Vagina (tissue), 2 donors: ENCODE results near the gene OR2Y1. TPM values are rescaled to one million over a fixed set of nuclear protein-coding genes. Genes with fewer than 3 reads are reported as not detected.

ENCODE experiments used
- DNase-seq, 2 donors: peaks; one replicate each; pipeline ENCODE4 v3.0.0-alpha.2; 2017; ENCODE audit errors: extremely low spot score in 2 of 2
- H3K27ac ChIP-seq: fragments of 200-600 bp; sonication (generic); one replicate; pipeline ENCODE4 v1.5.1; 2019
- H3K27me3 ChIP-seq: fragments of 200-600 bp; sonication (generic); one replicate; pipeline ENCODE4 v1.5.1; 2019
- H3K36me3 ChIP-seq, 2 donors: fragments of 200-600 bp; sonication (generic); one replicate each; pipeline ENCODE4 v1.5.1; 2017 to 2019
- H3K4me1 ChIP-seq: fragments of 200-600 bp; sonication (generic); one replicate; pipeline ENCODE4 v1.5.1; 2019
- H3K4me3 ChIP-seq, 2 donors: fragments of 200-600 bp; sonication (generic); 1 replicate in 1 of 2; 2 replicates in 1 of 2; pipeline ENCODE4 v1.5.1; 2016 to 2019
- H3K9me3 ChIP-seq: fragments of 200-600 bp; sonication (generic); one replicate; pipeline ENCODE4 v1.5.1; 2019
- POLR2A ChIP-seq, 2 donors: fragments of 450-650 bp; IDR thresholded peaks; one replicate each; pipeline ENCODE4 v1.6.1; 2017; ENCODE audit warnings: antibody characterized with exemption in 2 of 2, mild to moderate bottlenecking in 2 of 2, moderate library complexity in 2 of 2
- POLR2AphosphoS5 ChIP-seq, 2 donors: sonication (generic); formaldehyde crosslinking; IDR thresholded peaks; one replicate each; pipeline ENCODE4 v1.9.0; 2017; ENCODE audit warnings: antibody characterized with exemption in 2 of 2, mild to moderate bottlenecking in 2 of 2, low read depth in 1 of 2; ENCODE audit not compliant: insufficient read depth in 1 of 2
- intact Hi-C: fragments of 100-400 bp; cut with DNase I; formaldehyde crosslinking; loops from one replicate; pipeline ENCODE4 v1.15.1; 2023
- total RNA-seq: library from RNA; depleted of rRNA; stranded (reverse); fragments of >200 nt; gene quantifications from one replicate; pipeline ENCODE4 v1.2.3, GENCODE V29; 2016
- TF ChIP-seq, protein P1 (sequence below), 3 experiments: fragments of 450-650 bp in 2 of 3; fragments of 200-600 bp in 1 of 3; sonication (generic) in 1 of 3; IDR thresholded peaks; one replicate each; pipeline ENCODE4 v1.5.1; 2017 to 2019; ENCODE audit warnings: antibody characterized with exemption in 3 of 3, mild to moderate bottlenecking in 2 of 3, moderate library complexity in 2 of 3

Gene OR2Y1
- total RNA-seq, 1 donor from 2014 or later, result not detected

DNA sequence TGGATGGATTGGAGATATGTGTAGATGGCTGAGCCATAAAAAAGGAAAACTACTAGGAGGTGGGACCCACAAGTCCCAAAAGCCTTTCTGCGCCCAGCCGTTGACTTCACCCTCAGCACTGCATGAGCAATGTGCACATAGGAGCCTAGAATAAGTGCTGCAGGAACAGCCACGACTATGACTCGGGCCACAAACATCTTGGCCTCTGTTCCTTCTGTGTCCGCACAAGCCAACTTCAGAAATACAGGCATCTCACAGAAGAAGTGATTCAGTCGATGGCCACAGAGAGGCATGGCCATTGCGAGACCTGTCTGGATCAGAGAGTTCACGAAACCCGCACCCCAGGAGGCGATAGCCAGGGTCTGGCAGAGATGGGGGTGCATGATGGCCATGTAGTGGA, 587 bp downstream of the OR2Y1 start:
- no peak overlapping the region for H3K4me3 ChIP-seq
- H3K4me1 ChIP-seq, result no peaks in the 10 kb centered on the region
- no peaks in the 10 kb centered on the region for H3K27me3 ChIP-seq
- TF ChIP-seq, protein P1, sequence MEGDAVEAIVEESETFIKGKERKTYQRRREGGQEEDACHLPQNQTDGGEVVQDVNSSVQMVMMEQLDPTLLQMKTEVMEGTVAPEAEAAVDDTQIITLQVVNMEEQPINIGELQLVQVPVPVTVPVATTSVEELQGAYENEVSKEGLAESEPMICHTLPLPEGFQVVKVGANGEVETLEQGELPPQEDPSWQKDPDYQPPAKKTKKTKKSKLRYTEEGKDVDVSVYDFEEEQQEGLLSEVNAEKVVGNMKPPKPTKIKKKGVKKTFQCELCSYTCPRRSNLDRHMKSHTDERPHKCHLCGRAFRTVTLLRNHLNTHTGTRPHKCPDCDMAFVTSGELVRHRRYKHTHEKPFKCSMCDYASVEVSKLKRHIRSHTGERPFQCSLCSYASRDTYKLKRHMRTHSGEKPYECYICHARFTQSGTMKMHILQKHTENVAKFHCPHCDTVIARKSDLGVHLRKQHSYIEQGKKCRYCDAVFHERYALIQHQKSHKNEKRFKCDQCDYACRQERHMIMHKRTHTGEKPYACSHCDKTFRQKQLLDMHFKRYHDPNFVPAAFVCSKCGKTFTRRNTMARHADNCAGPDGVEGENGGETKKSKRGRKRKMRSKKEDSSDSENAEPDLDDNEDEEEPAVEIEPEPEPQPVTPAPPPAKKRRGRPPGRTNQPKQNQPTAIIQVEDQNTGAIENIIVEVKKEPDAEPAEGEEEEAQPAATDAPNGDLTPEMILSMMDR (IDR thresholded peaks at IDR 0.05), result no peak
- TF ChIP-seq POLR2AphosphoS5 (IDR thresholded peaks at IDR 0.05; ENCODE audit: insufficient read depth in 1 of 2, low read depth in 1 of 2), result no peak
- TF ChIP-seq POLR2A (IDR thresholded peaks at IDR 0.05), result no peak
- intact Hi-C loops, result no loop called here
- no peaks in the 10 kb centered on the region for H3K9me3 ChIP-seq
- no peak for DNase-seq
- H3K36me3 ChIP-seq, result no peaks in the 10 kb centered on the region
- H3K27ac ChIP-seq, result no peak overlapping the region

DNA sequence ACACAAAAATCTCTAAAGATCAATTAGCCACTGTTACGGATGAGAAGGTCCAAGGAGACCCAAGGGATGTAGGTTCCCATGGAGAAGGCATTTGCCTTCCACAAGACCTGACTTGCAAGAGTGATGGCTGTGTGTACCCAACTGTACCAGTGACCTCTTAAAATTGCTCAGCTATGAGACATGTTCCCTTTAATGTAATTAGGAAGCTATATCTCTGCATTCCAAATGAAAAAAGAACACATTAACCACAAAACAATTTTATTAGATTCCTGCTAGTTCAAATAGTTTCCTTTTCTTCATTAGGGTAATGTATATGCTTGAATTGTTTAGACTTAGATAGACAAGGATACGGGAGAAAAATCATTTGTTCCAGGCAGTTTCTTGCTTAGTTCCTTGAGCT, 3.3 kb downstream of the OR2Y1 start:
- Histone ChIP-seq H3K27ac (no peak overlapping the region), H3K4me1 (no peaks in the 10 kb centered on the region), H3K9me3 (no peaks in the 10 kb centered on the region), H3K36me3 (no peaks in the 10 kb centered on the region), H3K4me3 (no peak overlapping the region), H3K27me3 (no peaks in the 10 kb centered on the region)
- DNase-seq, result no peak
- intact Hi-C loops, result no loop called here
- TF ChIP-seq POLR2AphosphoS5 (IDR thresholded peaks at IDR 0.05; ENCODE audit: insufficient read depth in 1 of 2, low read depth in 1 of 2), result no peak
- TF ChIP-seq POLR2A (IDR thresholded peaks at IDR 0.05), result no peak
- TF ChIP-seq, protein P1 (IDR thresholded peaks at IDR 0.05), result no peak

DNA sequence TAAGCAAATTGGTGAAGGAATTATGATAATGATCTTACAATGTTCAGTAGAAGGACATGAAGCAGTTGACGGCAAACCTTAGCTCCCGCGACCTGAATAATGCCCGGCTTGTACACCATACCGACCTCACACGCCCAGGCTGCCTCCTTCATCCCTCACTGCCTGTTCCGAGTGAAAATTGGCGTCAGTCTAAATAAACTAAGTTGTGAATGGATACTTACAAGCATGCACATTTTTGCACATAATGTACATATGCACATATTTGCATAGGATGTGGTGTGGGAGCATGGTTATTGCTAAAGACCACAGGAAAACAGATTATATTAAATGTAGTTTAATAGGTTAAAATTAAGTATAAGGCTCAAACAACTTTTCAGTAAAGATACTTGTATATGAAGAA, 14.9 kb downstream of the OR2Y1 start:
- no peak for DNase-seq
- H3K4me1 ChIP-seq, result no peaks in the 10 kb centered on the region
- no peak overlapping the region for H3K4me3 ChIP-seq
- H3K36me3 ChIP-seq, result no peaks in the 10 kb centered on the region
- intact Hi-C loops, result no loop called here
- no peaks in the 10 kb centered on the region for H3K27me3 ChIP-seq
- no peak for TF ChIP-seq POLR2A (IDR thresholded peaks at IDR 0.05)
- no peak for TF ChIP-seq POLR2AphosphoS5 (IDR thresholded peaks at IDR 0.05; ENCODE audit: insufficient read depth in 1 of 2, low read depth in 1 of 2)
- TF ChIP-seq, protein P1 (IDR thresholded peaks at IDR 0.05), result no peak
- no peak overlapping the region for H3K27ac ChIP-seq
- no peaks in the 10 kb centered on the region for H3K9me3 ChIP-seq

DNA sequence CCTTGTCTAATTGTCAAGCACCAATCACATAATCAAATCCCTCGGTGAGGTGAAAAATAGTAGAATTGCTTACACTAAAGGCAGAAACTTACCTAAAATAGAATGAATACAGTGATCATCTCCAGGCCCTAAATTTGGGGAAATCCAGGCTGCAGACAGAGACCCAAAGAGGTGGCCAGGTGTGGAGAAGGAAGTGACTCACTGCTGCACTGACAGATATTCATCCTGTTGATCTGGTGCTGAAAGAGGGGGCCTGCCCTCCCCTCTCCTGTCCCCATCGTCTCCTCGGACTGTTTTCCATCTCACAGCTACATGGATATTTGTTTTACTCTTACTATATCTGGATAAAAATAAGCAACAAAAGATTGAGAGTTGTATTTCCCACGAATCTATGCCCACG, 15.9 kb downstream of the OR2Y1 start:
- Histone ChIP-seq H3K27me3 (no peaks in the 10 kb centered on the region), H3K4me3 (no peak overlapping the region), H3K4me1 (no peaks in the 10 kb centered on the region), H3K36me3 (no peaks in the 10 kb centered on the region), H3K27ac (no peak overlapping the region), H3K9me3 (no peaks in the 10 kb centered on the region)
- DNase-seq, result no peak
- intact Hi-C loops, result no loop called here
- TF ChIP-seq POLR2AphosphoS5 (IDR thresholded peaks at IDR 0.05; ENCODE audit: insufficient read depth in 1 of 2, low read depth in 1 of 2) (no peak), POLR2A (IDR thresholded peaks at IDR 0.05) (no peak)
- TF ChIP-seq, protein P1 (IDR thresholded peaks at IDR 0.05), result no peak

DNA sequence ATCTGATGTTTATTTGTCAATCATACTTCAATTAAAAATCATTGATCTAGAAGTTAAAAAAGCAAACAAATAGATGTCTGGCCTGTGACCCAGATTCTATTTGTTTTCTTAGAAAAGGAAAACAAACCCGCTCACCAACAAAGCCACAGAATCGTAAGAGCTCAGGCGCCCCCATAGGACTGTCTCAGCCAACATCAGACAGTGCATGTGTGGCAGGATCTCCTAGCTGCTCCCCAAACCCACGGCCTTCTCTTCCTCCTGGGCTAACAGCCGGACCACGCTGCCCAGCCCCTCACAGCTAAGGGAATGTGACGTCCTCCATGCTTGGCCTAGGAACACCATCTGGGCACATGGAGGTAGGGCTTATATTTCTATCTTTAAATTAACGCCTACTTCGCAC, 19.4 kb downstream of the OR2Y1 start:
- H3K36me3 ChIP-seq, result no peaks in the 10 kb centered on the region
- no peaks in the 10 kb centered on the region for H3K4me1 ChIP-seq
- no peak overlapping the region for H3K4me3 ChIP-seq
- no peaks in the 10 kb centered on the region for H3K9me3 ChIP-seq
- DNase-seq, result no peak
- intact Hi-C loops, result no loop called here
- TF ChIP-seq POLR2A (IDR thresholded peaks at IDR 0.05) (no peak), POLR2AphosphoS5 (IDR thresholded peaks at IDR 0.05; ENCODE audit: insufficient read depth in 1 of 2, low read depth in 1 of 2) (no peak)
- TF ChIP-seq, protein P1 (IDR thresholded peaks at IDR 0.05), result no peak
- H3K27ac ChIP-seq, result no peak overlapping the region
- no peaks in the 10 kb centered on the region for H3K27me3 ChIP-seq
